MV-4-11 (cell line): ENCODE measurements around the gene ZNF526.

Experiments
- DNase-seq: peaks from one replicate; lab custom pipeline; 2025; lab: John Stamatoyannopoulos, UW

Gene ZNF526

GRCh38 chr19:42219812-42220750 is at the start of gene ZNF526:
Gene ZNF526, plus strand, starts transcription at chr19:42220312. Its CDS starts 4,092 bp downstream, at chr19:42224404.
- DNase-seq, result peak; percentile 99

- no peak for DNase-seq
These were observed 49.4 kb upstream of the ZNF526 start for GRCh38 chr19:42170715-42171114.

GRCh38 chr19:42172261-42172660 is 47.9 kb upstream of the ZNF526 start:
- DNase-seq, result no peak

GRCh38 chr19:42173695-42174094 is 46.4 kb upstream of the ZNF526 start:
- no peak for DNase-seq

- no peak for DNase-seq
These were observed 45.9 kb upstream of the ZNF526 start for GRCh38 chr19:42174188-42174587.

- no peak for DNase-seq
These were observed 45.0 kb upstream of the ZNF526 start for GRCh38 chr19:42174958-42175734.

GRCh38 chr19:42175952-42176648 is 44.0 kb upstream of the ZNF526 start:
- no peak for DNase-seq

- DNase-seq, result no peak
These were observed 43.5 kb upstream of the ZNF526 start for GRCh38 chr19:42176649-42176989.

- peak; percentile 59 for DNase-seq
These were observed 43.0 kb upstream of the ZNF526 start for GRCh38 chr19:42176990-42177685.

GRCh38 chr19:42177686-42178019 is 42.5 kb upstream of the ZNF526 start:
- no peak for DNase-seq

- no peak for DNase-seq
These were observed 41.1 kb upstream of the ZNF526 start for GRCh38 chr19:42178791-42179674.

- DNase-seq, result peak; percentile 51
These were observed 35.7 kb upstream of the ZNF526 start for GRCh38 chr19:42184401-42184861.

GRCh38 chr19:42185277-42185676 is 34.8 kb upstream of the ZNF526 start:
- peak; percentile 95 for DNase-seq

- DNase-seq, result no peak
These were observed 31.4 kb upstream of the ZNF526 start for GRCh38 chr19:42188665-42189064.

- DNase-seq, result no peak
These were observed 31.0 kb upstream of the ZNF526 start for GRCh38 chr19:42189133-42189532.

- no peak for DNase-seq
These were observed 28.8 kb upstream of the ZNF526 start for GRCh38 chr19:42191330-42191729.

- DNase-seq, result peak; percentile 50
These were observed 28.3 kb upstream of the ZNF526 start for GRCh38 chr19:42191855-42192254.

- DNase-seq, result no peak
These were observed 26.8 kb upstream of the ZNF526 start for GRCh38 chr19:42193294-42193693.

- no peak for DNase-seq
These were observed 26.4 kb upstream of the ZNF526 start for GRCh38 chr19:42193706-42194105.
